ENCODE data around the gene ATP6V1F. TPM values are rescaled to one million over a fixed set of nuclear protein-coding genes. Genes with fewer than 3 reads are reported as not detected.

Gene ATP6V1F, protein sequence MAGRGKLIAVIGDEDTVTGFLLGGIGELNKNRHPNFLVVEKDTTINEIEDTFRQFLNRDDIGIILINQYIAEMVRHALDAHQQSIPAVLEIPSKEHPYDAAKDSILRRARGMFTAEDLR
- 100 to 1,000 TPM; 260 to 273 TPM for polyA plus RNA-seq

DNA sequence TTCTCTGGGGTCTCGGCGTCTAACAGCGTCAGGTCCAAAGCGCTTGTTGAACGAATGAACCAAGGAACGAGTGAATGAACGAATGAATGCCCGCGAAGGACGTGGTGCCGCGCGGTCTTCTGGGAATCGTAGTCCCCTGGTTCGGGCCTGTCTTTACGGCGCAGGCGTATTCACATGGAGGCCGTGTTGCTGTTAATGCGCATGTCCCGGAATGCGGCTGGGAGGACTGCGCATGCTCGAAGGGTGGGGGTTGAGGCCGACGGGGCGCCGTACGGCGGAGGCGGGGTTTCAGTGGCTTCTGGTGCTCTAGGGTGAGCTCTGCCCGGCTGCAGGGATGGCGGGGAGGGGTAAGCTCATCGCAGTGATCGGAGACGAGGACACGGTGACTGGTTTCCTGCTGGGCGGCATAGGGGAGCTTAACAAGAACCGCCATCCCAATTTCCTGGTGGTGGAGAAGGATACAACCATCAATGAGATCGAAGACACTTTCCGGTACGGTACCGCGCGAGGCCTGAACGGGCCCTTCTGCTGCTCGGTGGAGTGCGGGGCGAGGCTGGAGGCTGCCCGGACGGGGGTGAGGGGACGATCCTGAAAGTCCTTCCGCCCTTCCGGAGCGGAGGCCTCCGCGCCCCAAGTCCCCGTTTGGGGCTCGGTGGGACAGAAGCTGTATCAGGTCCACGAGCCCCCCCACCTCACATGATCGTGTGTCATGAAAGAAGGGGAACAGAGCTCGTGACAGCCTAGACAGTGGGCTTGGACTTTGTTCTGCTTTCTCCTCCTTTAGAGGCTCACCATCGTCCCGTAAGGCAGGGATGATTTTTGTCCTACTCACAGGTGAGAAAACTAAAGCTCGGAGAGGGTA, at the start of gene ATP6V1F:
Gene ATP6V1F, plus strand, starts transcription at position 286 of the 862 bp plus-strand sequence. Its CDS starts 49 bp downstream, at position 335.
- 0 to 1% methylated on average over 65 of the region's 65 CpGs for WGBS, 2 donors
- H3K4me1 ChIP-seq (ENCODE audit: control insufficient read depth in 2 of 2, insufficient read depth in 2 of 2, low read length in 1 of 2): peaks cover 0 to 28% of the 10 kb centered on the region in 2 donors
- H3K27ac ChIP-seq (ENCODE audit: low read depth in 2 of 2, low read length in 1 of 2): peak within 1 kb of the TSS; percentile 54 to 79
- no peaks in the 10 kb centered on the region for H3K27me3 ChIP-seq (ENCODE audit: control insufficient read depth in 1 of 2, insufficient read depth in 2 of 2, low read length in 2 of 2)
- H3K36me3 ChIP-seq (ENCODE audit: control insufficient read depth in 2 of 2, insufficient read depth in 2 of 2, low read length in 1 of 2): peaks cover 0 to 18% of the 10 kb centered on the region in 2 donors
- peak within 1 kb of the TSS; percentile 80 to 93 for H3K4me3 ChIP-seq (ENCODE audit: low read depth in 1 of 2, low read length in 2 of 2)
- H3K9me3 ChIP-seq (ENCODE audit: control insufficient read depth in 2 of 2, insufficient read depth in 1 of 2, low read depth in 1 of 2, low read length in 1 of 2): no peaks in the 10 kb centered on the region

DNA sequence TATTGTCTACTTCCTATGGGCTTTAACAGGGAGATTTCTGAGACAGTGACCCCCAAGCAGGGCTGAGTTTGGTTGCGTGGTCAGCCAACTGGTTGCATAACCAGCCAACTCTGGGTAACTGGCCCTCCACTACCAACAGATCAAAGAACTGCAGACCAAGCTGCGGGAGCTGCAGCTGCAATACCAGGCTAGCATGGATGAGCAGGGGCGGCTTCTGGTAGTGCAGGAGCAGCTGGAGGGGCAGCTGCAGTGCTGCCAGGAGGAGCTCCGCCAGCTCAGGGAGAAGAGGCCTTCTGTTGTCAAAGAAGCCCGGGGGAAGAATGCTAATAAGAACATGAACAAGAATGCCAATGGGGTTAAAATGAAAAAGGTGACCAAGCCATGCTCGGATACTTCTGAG, 48.2 kb upstream of the ATP6V1F start:
- 86% methylated on average over 6 of the region's 6 CpGs for WGBS, 2 donors
- no peaks in the 10 kb centered on the region for H3K27me3 ChIP-seq (ENCODE audit: control insufficient read depth in 1 of 2, insufficient read depth in 2 of 2, low read length in 2 of 2)
- no peaks in the 10 kb centered on the region for H3K9me3 ChIP-seq (ENCODE audit: control insufficient read depth in 2 of 2, insufficient read depth in 1 of 2, low read depth in 1 of 2, low read length in 1 of 2)
- H3K36me3 ChIP-seq (ENCODE audit: control insufficient read depth in 2 of 2, insufficient read depth in 2 of 2, low read length in 1 of 2): no peaks in the 10 kb centered on the region
- peaks cover 0 to 2% of the 10 kb centered on the region in 2 donors for H3K4me1 ChIP-seq (ENCODE audit: control insufficient read depth in 2 of 2, insufficient read depth in 2 of 2, low read length in 1 of 2)
- H3K4me3 ChIP-seq (ENCODE audit: low read depth in 1 of 2, low read length in 2 of 2): no peak overlapping the region
- no peak overlapping the region for H3K27ac ChIP-seq (ENCODE audit: low read depth in 2 of 2, low read length in 1 of 2)

DNA sequence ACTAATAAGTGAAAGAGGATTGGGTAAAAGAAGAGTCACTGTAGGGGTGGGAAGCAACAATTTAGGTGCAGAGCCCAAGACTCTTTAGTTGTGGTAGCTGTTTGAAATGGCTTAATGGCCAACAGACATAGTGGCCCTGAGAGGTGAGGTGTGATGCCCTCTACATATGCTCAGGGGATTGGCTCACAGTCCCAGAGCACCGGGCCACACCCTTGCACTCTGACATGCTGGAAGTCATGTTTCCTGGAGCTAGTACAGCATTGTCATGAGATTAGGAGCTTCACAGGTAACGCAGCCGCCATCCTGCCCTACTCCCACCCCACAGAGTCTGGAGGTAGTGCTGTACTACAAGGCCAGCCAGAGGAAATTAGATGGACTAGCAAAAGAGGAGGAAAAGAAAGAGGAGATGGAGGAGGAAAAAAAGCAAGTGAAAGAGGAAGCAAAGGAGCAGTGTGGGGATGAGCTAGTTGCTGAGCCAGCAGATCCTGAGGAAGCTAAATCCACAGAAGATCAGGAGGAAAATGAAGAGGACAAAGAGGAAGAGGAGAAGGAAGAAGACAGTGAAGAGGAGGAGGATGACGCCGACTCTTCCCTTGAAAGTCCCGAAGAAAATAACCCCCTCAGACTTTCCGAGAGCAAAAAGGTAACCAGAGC, 47.2 kb upstream of the ATP6V1F start:
- Histone ChIP-seq H3K4me1 (ENCODE audit: control insufficient read depth in 2 of 2, insufficient read depth in 2 of 2, low read length in 1 of 2) (peaks cover 0 to 2% of the 10 kb centered on the region in 2 donors), H3K4me3 (ENCODE audit: low read depth in 1 of 2, low read length in 2 of 2) (no peak overlapping the region), H3K9me3 (ENCODE audit: control insufficient read depth in 2 of 2, insufficient read depth in 1 of 2, low read depth in 1 of 2, low read length in 1 of 2) (no peaks in the 10 kb centered on the region), H3K27me3 (ENCODE audit: control insufficient read depth in 1 of 2, insufficient read depth in 2 of 2, low read length in 2 of 2) (no peaks in the 10 kb centered on the region), H3K27ac (ENCODE audit: low read depth in 2 of 2, low read length in 1 of 2) (no peak overlapping the region), H3K36me3 (ENCODE audit: control insufficient read depth in 2 of 2, insufficient read depth in 2 of 2, low read length in 1 of 2) (no peaks in the 10 kb centered on the region)
- 81 to 84% methylated on average over 7 of the region's 7 CpGs for WGBS, 2 donors

DNA sequence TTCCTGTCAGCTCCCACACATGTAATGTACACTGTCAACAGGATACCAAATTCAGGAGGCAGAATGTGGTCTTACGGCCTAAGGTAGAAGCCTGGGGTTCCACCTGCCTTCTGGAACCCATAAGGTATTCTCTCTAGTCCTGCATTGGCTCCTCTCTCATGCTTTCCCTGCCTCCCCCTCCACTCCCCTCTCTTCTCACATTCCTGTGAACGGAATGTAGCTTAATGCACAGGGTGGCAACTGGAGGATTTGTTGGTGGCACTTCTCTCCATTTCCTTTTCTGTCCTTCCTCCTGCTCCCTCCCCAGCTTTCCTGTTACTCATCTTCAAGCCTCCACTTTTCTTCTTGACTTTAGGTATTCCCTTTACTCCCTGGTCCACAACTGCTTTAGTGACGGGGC, 44.0 kb upstream of the ATP6V1F start:
- Histone ChIP-seq H3K4me1 (ENCODE audit: control insufficient read depth in 2 of 2, insufficient read depth in 2 of 2, low read length in 1 of 2) (peaks cover 0 to 2% of the 10 kb centered on the region in 2 donors), H3K9me3 (ENCODE audit: control insufficient read depth in 2 of 2, insufficient read depth in 1 of 2, low read depth in 1 of 2, low read length in 1 of 2) (no peaks in the 10 kb centered on the region), H3K27me3 (ENCODE audit: control insufficient read depth in 1 of 2, insufficient read depth in 2 of 2, low read length in 2 of 2) (no peaks in the 10 kb centered on the region), H3K27ac (ENCODE audit: low read depth in 2 of 2, low read length in 1 of 2) (no peak overlapping the region), H3K36me3 (ENCODE audit: control insufficient read depth in 2 of 2, insufficient read depth in 2 of 2, low read length in 1 of 2) (no peaks in the 10 kb centered on the region), H3K4me3 (ENCODE audit: low read depth in 1 of 2, low read length in 2 of 2) (no peak overlapping the region)
- 86% methylated on average over 3 of the region's 3 CpGs for WGBS, 2 donors

DNA sequence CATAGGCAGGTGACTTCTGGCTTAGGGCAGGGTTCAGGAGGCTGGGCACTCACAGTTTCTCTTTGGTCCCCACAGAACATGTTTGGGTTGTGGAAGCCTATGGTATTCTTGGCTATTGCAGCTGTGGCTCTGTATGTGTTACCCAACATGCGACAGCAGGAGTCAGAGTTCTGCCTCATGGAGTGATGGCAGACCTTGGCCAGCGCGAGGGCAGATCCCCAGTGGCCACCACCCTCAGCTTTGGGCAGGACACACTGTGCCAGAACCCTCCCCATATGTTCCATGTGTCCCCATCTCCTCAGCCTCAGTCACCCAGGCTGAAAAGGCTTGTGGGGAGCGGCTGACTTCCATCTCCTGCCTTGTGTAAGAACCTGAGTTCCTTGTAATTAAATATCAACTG, 40.9 kb upstream of the ATP6V1F start:
- no peak overlapping the region for H3K27ac ChIP-seq (ENCODE audit: low read depth in 2 of 2, low read length in 1 of 2)
- H3K27me3 ChIP-seq (ENCODE audit: control insufficient read depth in 1 of 2, insufficient read depth in 2 of 2, low read length in 2 of 2): no peaks in the 10 kb centered on the region
- no peaks in the 10 kb centered on the region for H3K9me3 ChIP-seq (ENCODE audit: control insufficient read depth in 2 of 2, insufficient read depth in 1 of 2, low read depth in 1 of 2, low read length in 1 of 2)
- whole genome bisulfite sequencing, 2 donors: 95 to 97% methylated on average over 4 of the region's 4 CpGs
- no peaks in the 10 kb centered on the region for H3K4me1 ChIP-seq (ENCODE audit: control insufficient read depth in 2 of 2, insufficient read depth in 2 of 2, low read length in 1 of 2)
- H3K36me3 ChIP-seq (ENCODE audit: control insufficient read depth in 2 of 2, insufficient read depth in 2 of 2, low read length in 1 of 2): no peaks in the 10 kb centered on the region
- no peak overlapping the region for H3K4me3 ChIP-seq (ENCODE audit: low read depth in 1 of 2, low read length in 2 of 2)

DNA sequence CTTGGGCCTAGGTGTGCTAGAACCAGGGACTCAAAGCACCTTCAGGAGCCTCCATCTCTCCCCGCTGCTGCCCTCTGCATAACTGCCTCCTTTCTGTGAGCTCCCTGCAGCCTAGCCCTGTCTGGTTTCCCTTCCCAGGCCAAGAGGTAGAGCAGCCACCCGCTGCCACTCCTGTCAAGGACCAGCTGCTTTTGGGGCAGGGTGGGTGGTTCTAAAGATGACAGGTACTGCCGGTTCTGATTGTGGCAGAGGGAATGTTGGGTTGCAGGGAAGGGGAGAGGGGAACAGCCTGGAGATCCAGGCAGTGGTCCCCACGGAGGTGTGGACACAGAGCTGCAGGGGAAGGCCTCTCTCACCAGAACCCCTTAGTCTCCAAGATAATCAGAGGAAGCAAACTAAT, 36.1 kb upstream of the ATP6V1F start:
- peaks cover 0 to 4% of the 10 kb centered on the region in 2 donors for H3K27me3 ChIP-seq (ENCODE audit: control insufficient read depth in 1 of 2, insufficient read depth in 2 of 2, low read length in 2 of 2)
- H3K4me1 ChIP-seq (ENCODE audit: control insufficient read depth in 2 of 2, insufficient read depth in 2 of 2, low read length in 1 of 2): peaks cover 5 to 18% of the 10 kb centered on the region in 2 donors
- WGBS, 2 donors: 85 to 92% methylated on average over 4 of the region's 4 CpGs
- no peak overlapping the region for H3K27ac ChIP-seq (ENCODE audit: low read depth in 2 of 2, low read length in 1 of 2)
- no peaks in the 10 kb centered on the region for H3K36me3 ChIP-seq (ENCODE audit: control insufficient read depth in 2 of 2, insufficient read depth in 2 of 2, low read length in 1 of 2)
- no peaks in the 10 kb centered on the region for H3K9me3 ChIP-seq (ENCODE audit: control insufficient read depth in 2 of 2, insufficient read depth in 1 of 2, low read depth in 1 of 2, low read length in 1 of 2)
- no peak overlapping the region for H3K4me3 ChIP-seq (ENCODE audit: low read depth in 1 of 2, low read length in 2 of 2)

DNA sequence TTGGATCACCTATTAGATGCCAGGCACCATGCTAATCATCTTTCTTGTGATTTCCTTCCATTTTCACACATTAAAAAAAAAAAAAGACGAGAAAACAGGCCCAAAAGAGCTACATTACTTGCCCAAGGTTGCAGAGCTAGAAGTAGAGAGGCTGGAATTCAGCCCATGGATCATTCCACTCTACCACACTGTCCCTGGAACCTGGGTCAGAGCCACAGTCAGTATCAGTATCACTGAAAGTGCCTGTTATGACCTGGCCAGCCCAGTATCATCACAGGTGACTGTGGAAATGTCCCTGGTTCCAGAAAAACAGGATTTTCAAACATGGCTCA, 35.8 kb upstream of the ATP6V1F start:
- H3K4me1 ChIP-seq (ENCODE audit: control insufficient read depth in 2 of 2, insufficient read depth in 2 of 2, low read length in 1 of 2): peaks cover 5 to 18% of the 10 kb centered on the region in 2 donors
- H3K27me3 ChIP-seq (ENCODE audit: control insufficient read depth in 1 of 2, insufficient read depth in 2 of 2, low read length in 2 of 2): peaks cover 0 to 4% of the 10 kb centered on the region in 2 donors
- H3K9me3 ChIP-seq (ENCODE audit: control insufficient read depth in 2 of 2, insufficient read depth in 1 of 2, low read depth in 1 of 2, low read length in 1 of 2): no peaks in the 10 kb centered on the region
- no peaks in the 10 kb centered on the region for H3K36me3 ChIP-seq (ENCODE audit: control insufficient read depth in 2 of 2, insufficient read depth in 2 of 2, low read length in 1 of 2)
- H3K27ac ChIP-seq (ENCODE audit: low read depth in 2 of 2, low read length in 1 of 2): no peak overlapping the region
- H3K4me3 ChIP-seq (ENCODE audit: low read depth in 1 of 2, low read length in 2 of 2): no peak overlapping the region
- WGBS, 2 donors: 76 to 88% methylated on average over 1 of the region's 1 CpG

DNA sequence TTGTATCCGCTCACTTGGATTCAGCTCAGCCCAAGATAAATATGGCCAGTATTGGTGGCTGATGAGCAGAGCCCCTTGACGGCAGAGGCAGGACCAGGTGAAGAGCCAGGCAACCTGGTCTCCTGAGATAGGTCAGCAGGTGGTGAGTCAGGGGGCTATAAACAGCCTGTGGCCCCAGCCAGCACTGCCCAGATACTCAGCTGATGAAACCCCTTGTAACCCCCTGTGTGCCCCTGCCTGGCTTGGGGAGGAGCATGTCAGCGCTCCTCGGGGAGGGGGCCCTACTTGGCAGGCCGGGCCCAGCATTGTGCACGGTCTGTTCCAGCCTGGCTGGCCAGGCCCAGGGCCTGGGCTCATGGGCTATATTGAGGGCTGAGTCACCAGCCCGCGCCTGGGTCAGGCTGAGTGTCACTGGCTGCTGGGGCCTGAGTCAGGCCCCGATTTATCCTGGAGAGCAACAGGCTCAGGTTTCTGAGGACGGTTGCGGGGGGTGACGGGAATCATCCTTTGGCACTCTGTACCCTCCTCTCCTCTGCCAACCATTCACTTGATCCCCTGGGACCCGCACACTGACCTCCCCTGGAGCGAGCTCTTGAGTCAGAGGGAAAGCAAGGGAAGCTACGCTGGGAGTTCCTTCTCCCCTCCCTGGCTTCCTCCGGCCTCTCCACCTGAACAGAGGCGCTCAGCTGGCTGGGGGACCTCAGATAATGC, 35.3 kb upstream of the ATP6V1F start:
- peaks cover 5 to 18% of the 10 kb centered on the region in 2 donors for H3K4me1 ChIP-seq (ENCODE audit: control insufficient read depth in 2 of 2, insufficient read depth in 2 of 2, low read length in 1 of 2)
- peak overlapping the region; percentile 8 to 16 for H3K27ac ChIP-seq (ENCODE audit: low read depth in 2 of 2, low read length in 1 of 2)
- WGBS, 2 donors: 78 to 83% methylated on average over 17 of the region's 17 CpGs

DNA sequence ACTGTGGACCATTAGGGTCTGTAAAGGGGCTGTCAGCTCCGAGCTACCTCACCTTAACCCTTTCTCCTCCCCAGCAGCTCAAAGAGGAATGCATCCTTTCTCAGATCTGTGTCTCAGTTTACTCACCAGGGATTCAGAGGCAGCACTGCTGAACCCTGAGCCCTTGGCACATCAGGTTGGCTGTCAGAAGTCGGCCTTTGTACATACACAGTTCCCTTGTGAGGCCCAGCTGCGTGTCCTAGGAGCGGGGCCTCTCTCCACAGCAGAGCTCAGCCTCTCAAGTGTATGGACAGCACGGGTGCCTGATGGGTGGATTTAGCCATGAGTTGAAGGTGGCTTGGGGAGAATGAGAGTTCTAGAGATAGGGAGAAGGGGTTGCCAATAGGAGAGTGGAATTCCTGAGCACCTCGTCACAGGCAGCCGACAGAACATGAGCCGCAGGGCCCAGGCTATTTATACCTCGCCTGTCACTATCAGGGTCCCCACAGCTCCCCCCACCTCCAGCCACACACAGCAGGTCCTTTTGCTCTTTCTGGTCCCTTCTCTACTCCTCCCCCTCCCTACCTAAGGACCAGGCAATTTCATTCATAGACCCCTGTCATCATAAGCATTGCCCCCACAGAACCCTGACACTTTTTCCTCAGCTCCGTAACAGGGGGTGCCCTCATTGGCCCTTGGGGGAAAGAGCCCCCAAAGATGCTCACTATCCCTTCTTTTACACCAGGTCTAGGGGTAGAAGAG, 34.5 kb upstream of the ATP6V1F start:
- WGBS, 2 donors: 75% methylated on average over 10 of the region's 10 CpGs
- peaks cover 5 to 21% of the 10 kb centered on the region in 2 donors for H3K4me1 ChIP-seq (ENCODE audit: control insufficient read depth in 2 of 2, insufficient read depth in 2 of 2, low read length in 1 of 2)
- no peaks in the 10 kb centered on the region for H3K9me3 ChIP-seq (ENCODE audit: control insufficient read depth in 2 of 2, insufficient read depth in 1 of 2, low read depth in 1 of 2, low read length in 1 of 2)
- H3K36me3 ChIP-seq (ENCODE audit: control insufficient read depth in 2 of 2, insufficient read depth in 2 of 2, low read length in 1 of 2): no peaks in the 10 kb centered on the region
- peak overlapping the region; percentile 8 to 59 for H3K27ac ChIP-seq (ENCODE audit: low read depth in 2 of 2, low read length in 1 of 2)
- no peak overlapping the region for H3K4me3 ChIP-seq (ENCODE audit: low read depth in 1 of 2, low read length in 2 of 2)
- H3K27me3 ChIP-seq (ENCODE audit: control insufficient read depth in 1 of 2, insufficient read depth in 2 of 2, low read length in 2 of 2): peaks cover 0 to 4% of the 10 kb centered on the region in 2 donors

More for the DNA sequence above, 35.3 kb upstream of the ATP6V1F start:
- H3K27me3 ChIP-seq (ENCODE audit: control insufficient read depth in 1 of 2, insufficient read depth in 2 of 2, low read length in 2 of 2): peaks cover 0 to 4% of the 10 kb centered on the region in 2 donors
- no peak overlapping the region for H3K4me3 ChIP-seq (ENCODE audit: low read depth in 1 of 2, low read length in 2 of 2)
- H3K9me3 ChIP-seq (ENCODE audit: control insufficient read depth in 2 of 2, insufficient read depth in 1 of 2, low read depth in 1 of 2, low read length in 1 of 2): no peaks in the 10 kb centered on the region
- H3K36me3 ChIP-seq (ENCODE audit: control insufficient read depth in 2 of 2, insufficient read depth in 2 of 2, low read length in 1 of 2): no peaks in the 10 kb centered on the region
